Neural cell (in vitro differentiated cells): Measurements from ENCODE around the gene MYOG. TPM values are rescaled to one million over a fixed set of nuclear protein-coding genes. Genes with fewer than 3 reads are reported as not detected.

Experiments used
- H2AFZ ChIP-seq: fragments of 200-600, 300-800 bp; sonication (generic), shearing (Covaris generic); 2 replicates; pipeline ENCODE4 v1.6.0; 2014; ENCODE audit warnings: low read depth, mild to moderate bottlenecking, antibody characterized with exemption, low read length, moderate library complexity
- H3F3A ChIP-seq: fragments of 200-600 bp; shearing (Covaris generic); 2 replicates; pipeline ENCODE4 v1.6.1; 2016; ENCODE audit warnings: mild to moderate bottlenecking, moderate library complexity, mixed read lengths, antibody characterized with exemption, low read length; ENCODE audit not compliant: insufficient read depth, poor library complexity, severe bottlenecking
- H3K27ac ChIP-seq: fragments of 200-600, 300-800 bp; sonication (generic), shearing (Covaris generic); 2 replicates; pipeline ENCODE4 v1.5.1; 2014; ENCODE audit warnings: mild to moderate bottlenecking, low read length, moderate library complexity
- H3K27me3 ChIP-seq: fragments of 300-800, 200-600 bp; sonication (generic), shearing (Covaris generic); 2 replicates; pipeline ENCODE4 v1.6.0; 2014; ENCODE audit warnings: mild to moderate bottlenecking, low read depth, low read length, moderate library complexity; ENCODE audit not compliant: insufficient read depth
- H3K36me3 ChIP-seq: fragments of 300-800, 200-600 bp; sonication (generic), shearing (Covaris generic); 2 replicates; pipeline ENCODE4 v1.5.1; 2014; ENCODE audit warnings: mild to moderate bottlenecking, antibody characterized with exemption, low read length, moderate library complexity; ENCODE audit not compliant: insufficient read depth
- H3K4me2 ChIP-seq: fragments of 300-800, 200-600 bp; sonication (generic), shearing (Covaris generic); 2 replicates; pipeline ENCODE4 v1.6.0; 2014; ENCODE audit warnings: mild to moderate bottlenecking, low read length
- H3K4me3 ChIP-seq: fragments of 300-800, 200-600 bp; sonication (generic), shearing (Covaris generic); 2 replicates; pipeline ENCODE4 v1.5.1; 2014; ENCODE audit warnings: mild to moderate bottlenecking, low read length, moderate library complexity
- H3K79me2 ChIP-seq: fragments of 200-600 bp; shearing (Covaris generic); replicated peaks from 2 replicates; pipeline ENCODE4 v1.6.0; 2014; ENCODE audit warnings: mild to moderate bottlenecking, low read length, moderate library complexity; ENCODE audit not compliant: insufficient read depth
- H3K9ac ChIP-seq: fragments of 300-800, 200-600 bp; sonication (generic), shearing (Covaris generic); 2 replicates; pipeline ENCODE4 v1.6.1; 2016; ENCODE audit warnings: mild to moderate bottlenecking, low read length, mixed read lengths
- H3K9me2 ChIP-seq: fragments of 200-600 bp; shearing (Covaris generic); 2 replicates; pipeline ENCODE4 v1.6.1; 2016; ENCODE audit warnings: mild to moderate bottlenecking, low read length, mixed read lengths; ENCODE audit not compliant: insufficient read depth
- H3K9me3 ChIP-seq: fragments of 200-600, 300-800 bp; sonication (generic), shearing (Covaris generic); 2 replicates; pipeline ENCODE4 v1.6.1; 2016; ENCODE audit warnings: mild to moderate bottlenecking, mixed run types, low read length, moderate library complexity, mixed read lengths
- H4K20me1 ChIP-seq: fragments of 200-600 bp; shearing (Covaris generic); 2 replicates; pipeline ENCODE4 v1.6.1; 2016; ENCODE audit warnings: mild to moderate bottlenecking, mixed run types; ENCODE audit not compliant: insufficient read depth
- CTCF ChIP-seq: fragments of 450-650 bp; IDR thresholded peaks from 2 replicates; pipeline ENCODE4 v1.5.1; 2014; ENCODE audit warnings: antibody characterized with exemption, mild to moderate bottlenecking, moderate library complexity; ENCODE audit not compliant: poor library complexity, severe bottlenecking
- EP300 ChIP-seq: fragments of 450-650 bp; conservative IDR thresholded peaks from 2 replicates; pipeline ENCODE4 v1.6.1; 2014; ENCODE audit warnings: antibody characterized with exemption, mild to moderate bottlenecking, moderate library complexity; ENCODE audit not compliant: poor library complexity, severe bottlenecking
- EZH2 ChIP-seq: fragments of 200-600, 300-800 bp; shearing (Covaris generic), sonication (generic); IDR thresholded peaks from 2 replicates; pipeline ENCODE4 v1.6.1; 2014; ENCODE audit warnings: antibody characterized with exemption, low read length, borderline replicate concordance, mild to moderate bottlenecking; ENCODE audit not compliant: insufficient read depth, poor library complexity, severe bottlenecking
- MXI1 ChIP-seq: fragments of 450-650 bp; conservative IDR thresholded peaks from 2 replicates; pipeline ENCODE4 v1.6.1; 2014; ENCODE audit warnings: antibody characterized with exemption, mild to moderate bottlenecking; ENCODE audit not compliant: poor library complexity, severe bottlenecking
- POLR2AphosphoS5 ChIP-seq: IDR thresholded peaks from 2 replicates; pipeline ENCODE4 v1.6.1; 2012
- RAD21 ChIP-seq: fragments of 450-650 bp; conservative IDR thresholded peaks from 2 replicates; pipeline ENCODE4 v1.6.1; 2014; ENCODE audit warnings: antibody characterized with exemption, mild to moderate bottlenecking, moderate library complexity
- REST ChIP-seq: IDR thresholded peaks from 2 replicates; pipeline ENCODE4 v1.6.1; 2012; ENCODE audit warnings: borderline replicate concordance
- SMC3 ChIP-seq: fragments of 450-650 bp; conservative IDR thresholded peaks from 2 replicates; pipeline ENCODE4 v1.6.1; 2014; ENCODE audit warnings: antibody characterized with exemption, mild to moderate bottlenecking, moderate library complexity; ENCODE audit not compliant: poor library complexity
- TAF1 ChIP-seq: IDR thresholded peaks from 2 replicates; pipeline ENCODE4 v1.6.1; 2012; ENCODE audit warnings: low read depth
- polyA plus RNA-seq: library from polyadenylated mRNA; depleted of rRNA; stranded (reverse); fragments of >200 nt; gene quantifications from 2 replicates; pipeline ENCODE4 v1.2.3, GENCODE V29; 2014

Gene MYOG
- polyA plus RNA-seq, 1 donor from 2014 or later: not detected

GRCh38 chr1:203080456-203080855 lies 5.4 kb downstream of the MYOG start:
- no peak overlapping the region for H3K27ac ChIP-seq
- H3K9ac ChIP-seq: no peak overlapping the region
- TF ChIP-seq POLR2AphosphoS5 (no peak), EZH2 (no peak), CTCF (no peak), RAD21 (no peak), EP300 (no peak), REST (no peak), MXI1 (no peak), TAF1 (no peak), SMC3 (no peak)
- H3K27me3 ChIP-seq: peaks cover 24% of the 10 kb centered on the region
- H3K79me2 ChIP-seq: no peaks in the 10 kb centered on the region
- H4K20me1 ChIP-seq: no peaks in the 10 kb centered on the region
- H3K9me3 ChIP-seq: no peaks in the 10 kb centered on the region
- no peak overlapping the region for H3K4me3 ChIP-seq
- H3K9me2 ChIP-seq: no peaks in the 10 kb centered on the region
- H2AFZ ChIP-seq: no peak overlapping the region
- H3K36me3 ChIP-seq: no peaks in the 10 kb centered on the region
- H3F3A ChIP-seq: no peaks in the 10 kb centered on the region
- H3K4me2 ChIP-seq: no peak overlapping the region

GRCh38 chr1:203078478-203078877 lies 7.3 kb downstream of the MYOG start:
- peaks cover 41% of the 10 kb centered on the region for H3K27me3 ChIP-seq
- no peaks in the 10 kb centered on the region for H3K9me3 ChIP-seq
- no peak overlapping the region for H3K27ac ChIP-seq
- no peak overlapping the region for H3K4me3 ChIP-seq
- H3K79me2 ChIP-seq: no peaks in the 10 kb centered on the region
- TF ChIP-seq EZH2 (no peak), EP300 (no peak), MXI1 (no peak), SMC3 (no peak), RAD21 (no peak), CTCF (no peak), TAF1 (no peak), REST (no peak), POLR2AphosphoS5 (no peak)
- H4K20me1 ChIP-seq: no peaks in the 10 kb centered on the region
- no peaks in the 10 kb centered on the region for H3K36me3 ChIP-seq
- H2AFZ ChIP-seq: no peak overlapping the region
- no peaks in the 10 kb centered on the region for H3F3A ChIP-seq
- H3K4me2 ChIP-seq: no peak overlapping the region
- no peaks in the 10 kb centered on the region for H3K9me2 ChIP-seq
- no peak overlapping the region for H3K9ac ChIP-seq
